Keratinocyte (primary cell): ENCODE results near the gene AFAP1L2. TPM values are rescaled to one million over a fixed set of nuclear protein-coding genes. Genes with fewer than 3 reads are reported as not detected.

Experiments
- DNase-seq: peaks from one replicate; pipeline ENCODE4 v3.0.0-alpha.2; 2011; ENCODE audit warnings: low read depth, missing footprints, low spot score
- FAIRE-seq: peaks from 2 replicates; lab custom pipeline; 2011; peaks lifted over from hg19 to GRCh38; lab: Jason Lieb, UNC
- H2AFZ ChIP-seq: 2 replicates; pipeline ENCODE4 v1.6.0; 2012; ENCODE audit warnings: low read length, control low read depth, inconsistent platforms; ENCODE audit not compliant: control insufficient read depth
- H3K27ac ChIP-seq: 2 replicates; pipeline ENCODE4 v1.5.1; 2011; ENCODE audit warnings: low read length; ENCODE audit not compliant: control insufficient read depth, insufficient read depth
- H3K27me3 ChIP-seq: 3 replicates; pipeline ENCODE4 v1.6.0; 2011; ENCODE audit warnings: low read length; ENCODE audit not compliant: control insufficient read depth, insufficient read depth; ENCODE audit errors: extremely low read depth
- H3K36me3 ChIP-seq, 2 experiments: 2 replicates in 1 of 2; 3 replicates in 1 of 2; pipeline ENCODE4 v1.5.1; 2011; ENCODE audit warnings: low read length in 2 of 2, mild to moderate bottlenecking in 1 of 2; ENCODE audit not compliant: control insufficient read depth in 2 of 2, insufficient read depth in 2 of 2; ENCODE audit errors: extremely low read depth in 1 of 2
- H3K4me1 ChIP-seq: 3 replicates; pipeline ENCODE4 v1.5.1; 2011; ENCODE audit warnings: low read length; ENCODE audit not compliant: control insufficient read depth, insufficient read depth; ENCODE audit errors: extremely low read depth
- H3K4me2 ChIP-seq: 3 replicates; pipeline ENCODE4 v1.6.0; 2011; ENCODE audit warnings: low read depth, low read length; ENCODE audit not compliant: control insufficient read depth, insufficient read depth; ENCODE audit errors: extremely low read depth
- H3K4me3 ChIP-seq, 3 experiments: fragments of 200-600 bp in 1 of 3; sonication (generic) in 1 of 3; 2 replicates in 2 of 3; 3 replicates in 1 of 3; pipeline ENCODE4 v1.5.1; 2011 to 2016; ENCODE audit warnings: low read length in 3 of 3, mild to moderate bottlenecking in 3 of 3, control low read depth in 2 of 3, inconsistent platforms in 1 of 3, low read depth in 1 of 3, mixed read lengths in 1 of 3, mixed run types in 1 of 3, moderate library complexity in 1 of 3; ENCODE audit not compliant: control insufficient read depth in 2 of 3, insufficient read depth in 2 of 3; ENCODE audit errors: extremely low read depth in 1 of 3
- H3K79me2 ChIP-seq: 2 replicates; pipeline ENCODE4 v1.6.0; 2012; ENCODE audit warnings: low read length; ENCODE audit not compliant: control insufficient read depth, insufficient read depth
- H3K9ac ChIP-seq: 3 replicates; pipeline ENCODE4 v1.6.0; 2011; ENCODE audit warnings: low read length; ENCODE audit not compliant: control insufficient read depth, insufficient read depth; ENCODE audit errors: extremely low read depth
- H3K9me1 ChIP-seq: 3 replicates; pipeline ENCODE4 v1.6.0; 2011; ENCODE audit warnings: low read length; ENCODE audit not compliant: control insufficient read depth, insufficient read depth; ENCODE audit errors: extremely low read depth
- H3K9me3 ChIP-seq: 2 replicates; pipeline ENCODE4 v1.5.1; 2012; ENCODE audit warnings: low read depth, low read length; ENCODE audit not compliant: control insufficient read depth
- H4K20me1 ChIP-seq: 3 replicates; pipeline ENCODE4 v1.6.0; 2011; ENCODE audit warnings: low read length; ENCODE audit not compliant: control insufficient read depth, insufficient read depth; ENCODE audit errors: extremely low read depth
- EZH2 ChIP-seq: IDR thresholded peaks from one replicate; pipeline ENCODE4 v1.6.1; 2012; ENCODE audit warnings: inconsistent platforms, mild to moderate bottlenecking, low read length, moderate library complexity
- dilution Hi-C: fragments of 300-500 bp; cut with MboI; formaldehyde crosslinking; loops from one replicate; pipeline ENCODE4 v1.7.0; 2020; ENCODE audit warnings: low sequenced_read_pairs; ENCODE audit not compliant: extremely low pct_ligation_motif_present
- polyA plus RNA-seq, 5 experiments: library from polyadenylated mRNA; depleted of rRNA in 3 of 5; stranded (reverse) in 3 of 5; stranded (forward) in 1 of 5; unstranded in 1 of 5; fragments of >200 nt; gene quantifications; 1 replicate in 1 of 5; 2 replicates in 3 of 5; 3 replicates in 1 of 5; pipeline versions ENCODE4 v1.2.1 to v1.2.3, GENCODE V29; 2011 to 2012; ENCODE audit warnings: missing spikeins in 2 of 5, low read depth in 1 of 5, low replicate concordance in 1 of 5
- TF ChIP-seq, protein P1 (sequence below), 3 experiments: IDR thresholded peaks in 1 of 3; conservative IDR thresholded peaks in 1 of 3; optimal IDR thresholded peaks in 1 of 3; 2 replicates in 2 of 3; 3 replicates in 1 of 3; pipeline versions ENCODE3 to v1.5.1; 2011; ENCODE audit warnings: low read length in 3 of 3, mild to moderate bottlenecking in 3 of 3, moderate library complexity in 2 of 3, control low read depth in 1 of 3, inconsistent platforms in 1 of 3; ENCODE audit not compliant: insufficient read depth in 2 of 3; ENCODE audit errors: extremely low read depth in 1 of 3

Gene AFAP1L2
- polyA plus RNA-seq, 1 donor (not counting 4 experiments of a cell fraction or from before 2014, with no cell fraction given), result 40.4 TPM

DNA sequence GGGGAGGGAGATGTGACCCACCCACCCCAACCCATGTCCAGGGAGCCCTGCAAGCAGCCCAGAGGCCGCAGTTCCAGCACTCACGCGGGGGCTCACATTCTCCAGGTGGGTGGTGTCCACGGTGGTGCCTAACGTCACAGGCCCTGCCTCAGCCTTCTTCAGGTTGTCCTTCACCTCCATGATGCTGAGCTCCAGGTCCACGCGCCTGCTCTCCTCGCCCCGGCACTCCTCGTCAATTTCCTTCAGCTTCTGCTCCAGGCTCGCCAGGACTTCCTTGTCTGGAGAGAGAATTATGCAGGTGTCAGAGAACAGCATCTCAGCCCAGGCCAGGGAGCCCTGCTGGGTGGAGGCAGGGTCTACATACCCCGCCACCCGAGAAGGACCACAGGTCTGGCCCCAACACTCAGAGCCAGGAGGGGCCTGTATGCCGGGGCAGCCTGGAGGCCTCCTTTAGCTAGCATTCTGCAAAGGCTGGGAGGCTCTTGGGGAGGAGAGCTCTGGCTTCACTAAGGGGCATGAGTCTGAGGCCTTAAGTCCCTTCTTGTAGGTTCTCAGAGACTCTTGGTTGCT lies 107.1 kb downstream of the AFAP1L2 start:
- Histone ChIP-seq H4K20me1 (no peaks in the 10 kb centered on the region), H2AFZ (no peak overlapping the region)
- no peak for FAIRE-seq

DNA sequence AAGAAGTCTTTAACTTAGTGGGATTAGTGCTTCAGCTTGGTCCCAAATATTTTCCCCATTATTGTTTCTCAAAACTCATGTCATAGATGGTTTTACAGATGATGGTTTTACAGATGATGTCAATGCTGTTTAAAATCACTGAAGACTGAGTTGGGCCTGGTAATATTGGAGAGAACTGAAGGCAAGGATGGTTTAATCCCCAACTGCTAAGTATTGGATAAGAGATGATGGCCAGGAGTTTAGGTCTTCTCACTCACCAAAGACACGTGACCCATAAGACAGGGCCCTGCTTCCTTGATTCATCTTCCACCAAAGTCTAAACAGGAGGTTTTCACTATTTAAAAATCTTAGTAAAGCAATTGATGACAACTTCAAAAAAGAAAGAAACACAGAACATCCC lies 108.9 kb downstream of the AFAP1L2 start:
- Histone ChIP-seq H3K4me1 (no peaks in the 10 kb centered on the region), H3K27me3 (no peaks in the 10 kb centered on the region), H4K20me1 (no peaks in the 10 kb centered on the region), H2AFZ (no peak overlapping the region), H3K36me3 (peaks cover 34 to 46% of the 10 kb centered on the region in 2 experiments), H3K27ac (no peak overlapping the region), H3K79me2 (no peaks in the 10 kb centered on the region), H3K9me3 (peaks cover 17% of the 10 kb centered on the region), H3K9ac (no peak overlapping the region), H3K4me3 (no peak overlapping the region), H3K4me2 (no peak overlapping the region), H3K9me1 (no peaks in the 10 kb centered on the region)
- no peak for DNase-seq
- TF ChIP-seq, protein P1, sequence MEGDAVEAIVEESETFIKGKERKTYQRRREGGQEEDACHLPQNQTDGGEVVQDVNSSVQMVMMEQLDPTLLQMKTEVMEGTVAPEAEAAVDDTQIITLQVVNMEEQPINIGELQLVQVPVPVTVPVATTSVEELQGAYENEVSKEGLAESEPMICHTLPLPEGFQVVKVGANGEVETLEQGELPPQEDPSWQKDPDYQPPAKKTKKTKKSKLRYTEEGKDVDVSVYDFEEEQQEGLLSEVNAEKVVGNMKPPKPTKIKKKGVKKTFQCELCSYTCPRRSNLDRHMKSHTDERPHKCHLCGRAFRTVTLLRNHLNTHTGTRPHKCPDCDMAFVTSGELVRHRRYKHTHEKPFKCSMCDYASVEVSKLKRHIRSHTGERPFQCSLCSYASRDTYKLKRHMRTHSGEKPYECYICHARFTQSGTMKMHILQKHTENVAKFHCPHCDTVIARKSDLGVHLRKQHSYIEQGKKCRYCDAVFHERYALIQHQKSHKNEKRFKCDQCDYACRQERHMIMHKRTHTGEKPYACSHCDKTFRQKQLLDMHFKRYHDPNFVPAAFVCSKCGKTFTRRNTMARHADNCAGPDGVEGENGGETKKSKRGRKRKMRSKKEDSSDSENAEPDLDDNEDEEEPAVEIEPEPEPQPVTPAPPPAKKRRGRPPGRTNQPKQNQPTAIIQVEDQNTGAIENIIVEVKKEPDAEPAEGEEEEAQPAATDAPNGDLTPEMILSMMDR (optimal IDR thresholded peaks at IDR 0.05 in 1 of 3, IDR thresholded peaks at IDR 0.05 in 1 of 3, conservative IDR thresholded peaks at IDR 0.05 in 1 of 3; ENCODE audit: extremely low read depth in 1 of 3, insufficient read depth in 2 of 3, low read length in 3 of 3), result no peak
- no peak for TF ChIP-seq EZH2
- dilution Hi-C loops, result no loop called here
- no peak for FAIRE-seq

More for the DNA sequence above, 107.1 kb downstream of the AFAP1L2 start:
- dilution Hi-C loops, result no loop called here
- TF ChIP-seq, protein P1 (optimal IDR thresholded peaks at IDR 0.05 in 1 of 3, IDR thresholded peaks at IDR 0.05 in 1 of 3, conservative IDR thresholded peaks at IDR 0.05 in 1 of 3; ENCODE audit: extremely low read depth in 1 of 3, insufficient read depth in 2 of 3, low read length in 3 of 3), result no peak
- TF ChIP-seq EZH2, result no peak
- Histone ChIP-seq H3K36me3 (peaks cover 43 to 45% of the 10 kb centered on the region in 2 experiments), H3K79me2 (no peaks in the 10 kb centered on the region), H3K4me1 (peaks cover 15% of the 10 kb centered on the region), H3K4me3 (no peak overlapping the region), H3K27ac (no peak overlapping the region), H3K27me3 (no peaks in the 10 kb centered on the region), H3K9me1 (no peaks in the 10 kb centered on the region), H3K9me3 (peaks cover 17% of the 10 kb centered on the region), H3K9ac (no peak overlapping the region), H3K4me2 (no peak overlapping the region)
- DNase-seq, result no peak
